Liver (tissue), 9 donors: ENCODE measurements around the gene NAA50. TPM values are rescaled to one million over a fixed set of nuclear protein-coding genes. Genes with fewer than 3 reads are reported as not detected.

ENCODE experiments used
- DNase-seq: peaks from one replicate; pipeline ENCODE4 v3.0.0-alpha.2; 2017; ENCODE audit warnings: low spot score
- H3K27ac ChIP-seq, 2 donors: one replicate each; pipeline ENCODE4 v1.7.0; 2013; ENCODE audit warnings: inconsistent platforms in 2 of 2, low read length in 2 of 2, control low read depth in 1 of 2, low read depth in 1 of 2, mild to moderate bottlenecking in 1 of 2
- H3K27me3 ChIP-seq, 4 donors: one replicate each; pipeline versions ENCODE4 v1.6.1 to v1.7.0; 2013; ENCODE audit warnings: low read length in 3 of 4, inconsistent platforms in 1 of 4, mild to moderate bottlenecking in 1 of 4, moderate library complexity in 1 of 4; ENCODE audit not compliant: control insufficient read depth in 4 of 4, insufficient read depth in 4 of 4
- H3K36me3 ChIP-seq, 4 donors: one replicate each; pipeline versions ENCODE4 v1.6.1 to v1.7.0; 2013; ENCODE audit warnings: low read length in 3 of 4, mild to moderate bottlenecking in 3 of 4, low read depth in 1 of 4, moderate library complexity in 1 of 4; ENCODE audit not compliant: control insufficient read depth in 4 of 4, insufficient read depth in 3 of 4
- H3K4me1 ChIP-seq, 4 donors: one replicate each; pipeline versions ENCODE4 v1.6.1 to v1.7.0; 2013; ENCODE audit warnings: low read length in 3 of 4, mild to moderate bottlenecking in 3 of 4, moderate library complexity in 1 of 4; ENCODE audit not compliant: control insufficient read depth in 4 of 4, insufficient read depth in 4 of 4
- H3K4me3 ChIP-seq, 3 donors: one replicate each; pipeline versions ENCODE4 v1.6.1 to v1.7.0; 2013; ENCODE audit warnings: low read length in 3 of 3, control low read depth in 1 of 3, low read depth in 1 of 3, mild to moderate bottlenecking in 1 of 3
- H3K9ac ChIP-seq, 2 donors: one replicate each; pipeline ENCODE4 v1.7.0; 2013; ENCODE audit warnings: low read length in 2 of 2, mild to moderate bottlenecking in 2 of 2, moderate library complexity in 2 of 2, control low read depth in 1 of 2, low read depth in 1 of 2
- H3K9me3 ChIP-seq, 4 donors: one replicate each; pipeline versions ENCODE4 v1.6.1 to v1.7.0; 2013; ENCODE audit warnings: low read length in 3 of 4; ENCODE audit not compliant: control insufficient read depth in 4 of 4
- EGR1 ChIP-seq, 2 donors: IDR thresholded peaks; 2 replicates each; pipeline ENCODE4 v1.6.1; 2016 to 2018; ENCODE audit warnings: antibody characterized with exemption in 2 of 2, low read depth in 2 of 2
- FOXA1 ChIP-seq: IDR thresholded peaks from 2 replicates; pipeline ENCODE4 v1.6.1; 2016; ENCODE audit warnings: antibody characterized with exemption
- FOXA2 ChIP-seq: IDR thresholded peaks from 2 replicates; pipeline ENCODE4 v1.6.1; 2016; ENCODE audit warnings: antibody characterized with exemption
- GABPA ChIP-seq, 2 donors: IDR thresholded peaks in 1 of 2; conservative IDR thresholded peaks in 1 of 2; 2 replicates each; pipeline ENCODE4 v1.6.1; 2016; ENCODE audit warnings: antibody characterized with exemption in 2 of 2, mild to moderate bottlenecking in 1 of 2, moderate library complexity in 1 of 2
- MAX ChIP-seq: IDR thresholded peaks from 2 replicates; pipeline ENCODE4 v1.6.1; 2016; ENCODE audit warnings: antibody characterized with exemption
- NR2F2 ChIP-seq: IDR thresholded peaks from 2 replicates; pipeline ENCODE4 v1.6.1; 2016; ENCODE audit warnings: antibody characterized with exemption
- REST ChIP-seq: IDR thresholded peaks from 2 replicates; pipeline ENCODE4 v1.6.1; 2016; ENCODE audit warnings: antibody characterized with exemption, mild to moderate bottlenecking
- RXRA ChIP-seq, 2 donors: IDR thresholded peaks; 2 replicates each; pipeline ENCODE4 v1.6.1; 2017 to 2018; ENCODE audit warnings: antibody characterized with exemption in 2 of 2, mild to moderate bottlenecking in 1 of 2
- TAF1 ChIP-seq: conservative IDR thresholded peaks from 2 replicates; pipeline ENCODE4 v1.6.1; 2016; ENCODE audit warnings: antibody characterized with exemption, mild to moderate bottlenecking
- YY1 ChIP-seq: IDR thresholded peaks from 2 replicates; pipeline ENCODE4 v1.6.1; 2016; ENCODE audit warnings: antibody characterized with exemption, mild to moderate bottlenecking
- WGBS: extraction: QIAGEN DNeasy Blood & Tissue Kit; methylation state at CpG from one replicate; pipeline ENCODE4 v1.1.7; 2013; 5-methylcytosine and 5-hydroxymethylcytosine counted together
- polyA plus RNA-seq, 2 donors: library from polyadenylated mRNA; stranded (reverse) in 1 of 2; unstranded in 1 of 2; fragments of 200-250 nt in 1 of 2; fragments of >200 nt in 1 of 2; fragmentation: Nextera tagmentation in 1 of 2; extraction: Ambion mirVana in 1 of 2; gene quantifications; one replicate each; pipeline versions ENCODE4 v1.2.1 to v1.2.3, GENCODE V29; 2013 to 2015
- total RNA-seq, 2 donors: library from RNA; depleted of rRNA; stranded (reverse); fragments of >200 nt; gene quantifications; one replicate each; pipeline ENCODE4 v1.2.3, GENCODE V29; 2014
- TF ChIP-seq, protein P1 (sequence below): fragments of 150-350 bp; IDR thresholded peaks from 2 replicates; pipeline ENCODE4 v1.5.1; 2017; ENCODE audit warnings: improper control_type of control experiment, low read depth, low read length; ENCODE audit not compliant: missing input control
- donor health status: healthy.
- donor health status: healthy.
- donor health status: healthy.
- donor health status: healthy.
- donor health status: healthy.

Gene NAA50
- total and polyA plus RNA-seq, 4 donors = 37.3 to 162 (median 73.9) TPM

GRCh38 chr3:113712129-113712528 lies 33.9 kb downstream of the NAA50 start:
- H3K27me3 ChIP-seq = no peaks in the 10 kb centered on the region
- no peak for DNase-seq
- H3K27ac ChIP-seq = no peak overlapping the region
- TF ChIP-seq EGR1 (IDR thresholded peaks at IDR 0.05; ENCODE audit: low read depth in 2 of 2) (no peak), MAX (no peak), NR2F2 (no peak), YY1 (no peak), FOXA2 (no peak)
- TF ChIP-seq, protein P1, sequence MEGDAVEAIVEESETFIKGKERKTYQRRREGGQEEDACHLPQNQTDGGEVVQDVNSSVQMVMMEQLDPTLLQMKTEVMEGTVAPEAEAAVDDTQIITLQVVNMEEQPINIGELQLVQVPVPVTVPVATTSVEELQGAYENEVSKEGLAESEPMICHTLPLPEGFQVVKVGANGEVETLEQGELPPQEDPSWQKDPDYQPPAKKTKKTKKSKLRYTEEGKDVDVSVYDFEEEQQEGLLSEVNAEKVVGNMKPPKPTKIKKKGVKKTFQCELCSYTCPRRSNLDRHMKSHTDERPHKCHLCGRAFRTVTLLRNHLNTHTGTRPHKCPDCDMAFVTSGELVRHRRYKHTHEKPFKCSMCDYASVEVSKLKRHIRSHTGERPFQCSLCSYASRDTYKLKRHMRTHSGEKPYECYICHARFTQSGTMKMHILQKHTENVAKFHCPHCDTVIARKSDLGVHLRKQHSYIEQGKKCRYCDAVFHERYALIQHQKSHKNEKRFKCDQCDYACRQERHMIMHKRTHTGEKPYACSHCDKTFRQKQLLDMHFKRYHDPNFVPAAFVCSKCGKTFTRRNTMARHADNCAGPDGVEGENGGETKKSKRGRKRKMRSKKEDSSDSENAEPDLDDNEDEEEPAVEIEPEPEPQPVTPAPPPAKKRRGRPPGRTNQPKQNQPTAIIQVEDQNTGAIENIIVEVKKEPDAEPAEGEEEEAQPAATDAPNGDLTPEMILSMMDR = no peak
- H3K9ac ChIP-seq = no peak overlapping the region
- WGBS = 58% methylated on average over 3 of the region's 3 CpGs
- no peaks in the 10 kb centered on the region for H3K4me1 ChIP-seq
- H3K4me3 ChIP-seq = no peak overlapping the region
- H3K36me3 ChIP-seq = no peaks in the 10 kb centered on the region
- no peaks in the 10 kb centered on the region for H3K9me3 ChIP-seq

DNA sequence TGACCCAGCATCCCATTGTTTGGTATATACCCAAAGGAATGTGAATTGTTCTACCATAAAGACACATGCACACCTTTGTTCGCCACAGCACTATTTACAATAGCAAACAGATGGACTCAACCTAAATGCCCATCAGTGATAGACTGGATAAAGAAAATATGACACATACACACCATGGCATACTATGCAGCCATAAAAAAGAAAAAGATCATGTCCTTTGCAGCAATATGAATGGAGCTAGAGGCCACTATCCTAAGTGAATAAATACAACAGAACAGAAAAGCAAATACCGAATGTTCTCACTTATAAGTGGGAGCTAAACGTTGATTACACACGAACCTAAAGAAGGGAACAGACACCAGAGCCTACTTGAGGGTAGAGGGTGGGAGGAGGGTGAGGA lies 38.2 kb downstream of the NAA50 start:
- Histone ChIP-seq H3K9ac (no peak overlapping the region), H3K4me1 (no peaks in the 10 kb centered on the region), H3K36me3 (no peaks in the 10 kb centered on the region), H3K27me3 (no peaks in the 10 kb centered on the region), H3K27ac (no peak overlapping the region), H3K9me3 (no peaks in the 10 kb centered on the region), H3K4me3 (no peak overlapping the region)
- DNase-seq = no peak
- 91% methylated on average over 4 of the region's 4 CpGs for WGBS
- TF ChIP-seq MAX = no peak
- TF ChIP-seq RXRA (IDR thresholded peaks at IDR 0.05) = no peak
- TF ChIP-seq NR2F2 = no peak
- no peak for TF ChIP-seq GABPA (IDR thresholded peaks at IDR 0.05 in 1 of 2, conservative IDR thresholded peaks at IDR 0.05 in 1 of 2)
- TF ChIP-seq FOXA1 = no peak
- TF ChIP-seq TAF1 = no peak
- no peak for TF ChIP-seq YY1
- TF ChIP-seq EGR1 (IDR thresholded peaks at IDR 0.05; ENCODE audit: low read depth in 2 of 2) = no peak
- TF ChIP-seq REST = no peak
- TF ChIP-seq, protein P1 = no peak
